ENCODE results near the gene TOR1AIP1. TPM values are rescaled to one million over a fixed set of nuclear protein-coding genes. Genes with fewer than 3 reads are reported as not detected.

Gene TOR1AIP1
- total and polyA plus RNA-seq, 3 experiments from 2014 or later = 51.0 to 79.9 (median 52.6) TPM

DNA sequence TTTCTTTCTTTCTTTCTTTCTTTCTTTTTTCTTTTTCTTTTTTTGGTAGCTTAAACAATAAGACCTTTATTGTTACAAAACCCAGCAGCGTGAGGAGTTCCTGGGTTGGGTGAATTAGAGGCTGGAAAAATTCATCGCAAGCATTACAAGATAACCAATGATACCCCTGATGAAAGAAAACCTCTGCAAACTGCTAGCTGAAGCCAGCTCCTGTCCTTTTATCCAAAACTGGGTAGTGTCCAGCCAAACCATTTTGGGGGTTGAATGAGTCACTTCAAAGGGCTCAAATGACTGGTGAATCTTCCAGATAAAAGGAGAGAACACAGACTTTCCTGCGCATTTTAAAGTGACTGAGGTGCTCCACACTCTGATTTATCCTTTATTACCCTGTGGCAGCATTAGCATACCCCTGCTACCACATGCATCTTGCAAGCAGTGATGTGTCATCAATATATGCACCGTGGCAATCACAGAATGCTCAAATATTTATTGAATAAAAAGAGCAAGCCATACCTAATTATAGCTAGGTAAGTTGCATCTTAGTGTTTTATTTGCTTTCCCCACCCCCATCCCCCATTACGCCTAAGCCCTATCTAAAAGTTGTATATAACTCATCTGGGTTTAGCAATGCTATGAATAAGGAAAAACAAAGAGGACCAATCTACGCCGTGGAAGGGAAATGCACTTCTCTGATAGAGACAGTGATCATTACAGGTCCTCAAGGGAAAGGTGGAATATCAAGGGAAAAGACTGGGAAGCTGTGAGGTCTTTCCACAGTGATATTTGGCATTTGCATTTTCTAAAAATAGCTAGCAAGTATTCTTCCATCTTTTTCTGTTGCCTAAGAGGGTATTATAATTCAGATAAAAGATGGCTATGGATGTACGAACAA is 40.1 kb downstream of the TOR1AIP1 start:
- Mint-ChIP-seq H3K27me3 (no peaks in the 10 kb centered on the region), H3K27ac (peak overlapping the region in 5 of 8 donors; percentile 15 to 77 (median 61)), H3K9me3 (no peaks in the 10 kb centered on the region), H3K4me3 (no peak overlapping the region), H3K4me1 (peaks cover 5 to 28% (median 19%) of the 10 kb centered on the region in 3 donors), H3K36me3 (peaks cover 0 to 41% (median 10%) of the 10 kb centered on the region in 3 donors)
- Histone ChIP-seq H3K9me3 (ENCODE audit: low read length) (no peaks in the 10 kb centered on the region), H3K4me1 (ENCODE audit: insufficient read depth, low read length) (no peaks in the 10 kb centered on the region), H3K27me3 (ENCODE audit: insufficient read depth, low read length, poor library complexity, severe bottlenecking) (no peaks in the 10 kb centered on the region), H3K27ac (ENCODE audit: low read depth, low read length) (no peak overlapping the region), H3K36me3 (ENCODE audit: insufficient read depth, low read length) (peaks cover 18% of the 10 kb centered on the region), H3K4me3 (ENCODE audit: low read length) (no peak overlapping the region)
- no peak for DNase-seq
- ChIA-PET POLR2A (interaction anchor here (0.7 kb wide), 1 partner anchor 44 kb away, joined by 3 read pairs; no protein-coding TSS in a partner anchor), CTCF (no interaction called here)

DNA sequence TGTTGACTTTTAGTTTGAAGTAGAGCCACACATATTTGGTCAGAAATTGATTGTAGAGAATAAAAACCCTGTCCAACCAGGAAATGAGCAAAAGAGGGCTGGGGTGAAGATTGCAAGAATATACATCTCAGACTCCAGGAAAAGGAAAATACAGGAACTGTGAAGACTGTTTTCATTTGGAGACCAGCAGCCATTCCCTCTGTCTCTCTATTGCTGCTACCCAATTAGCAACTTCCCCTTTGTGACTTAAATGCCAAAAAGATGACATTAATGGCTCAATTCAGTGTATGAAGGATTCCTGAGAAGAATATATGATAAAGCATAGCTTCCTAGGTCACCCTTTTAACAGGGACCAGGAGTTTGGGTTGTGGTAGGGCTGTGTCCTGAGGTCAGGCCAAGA is 40.9 kb downstream of the TOR1AIP1 start:
- no peaks in the 10 kb centered on the region for H3K4me1 ChIP-seq (ENCODE audit: insufficient read depth, low read length)
- peaks cover 10% of the 10 kb centered on the region for H3K36me3 ChIP-seq (ENCODE audit: insufficient read depth, low read length)
- ChIA-PET CTCF (no interaction called here), POLR2A (no interaction called here)
- Mint-ChIP-seq H3K27me3 (no peaks in the 10 kb centered on the region), H3K4me1 (peaks cover 2 to 20% (median 11%) of the 10 kb centered on the region in 3 donors), H3K9me3 (no peaks in the 10 kb centered on the region), H3K4me3 (no peak overlapping the region), H3K27ac (peak overlapping the region in 3 of 8 donors; percentile 21 to 49 (median 32)), H3K36me3 (peaks cover 0 to 33% (median 8%) of the 10 kb centered on the region in 3 donors)
- H3K27ac ChIP-seq (ENCODE audit: low read depth, low read length) = no peak overlapping the region
- no peak for DNase-seq
- H3K27me3 ChIP-seq (ENCODE audit: insufficient read depth, low read length, poor library complexity, severe bottlenecking) = no peaks in the 10 kb centered on the region
- H3K9me3 ChIP-seq (ENCODE audit: low read length) = no peaks in the 10 kb centered on the region
- H3K4me3 ChIP-seq (ENCODE audit: low read length) = no peak overlapping the region

DNA sequence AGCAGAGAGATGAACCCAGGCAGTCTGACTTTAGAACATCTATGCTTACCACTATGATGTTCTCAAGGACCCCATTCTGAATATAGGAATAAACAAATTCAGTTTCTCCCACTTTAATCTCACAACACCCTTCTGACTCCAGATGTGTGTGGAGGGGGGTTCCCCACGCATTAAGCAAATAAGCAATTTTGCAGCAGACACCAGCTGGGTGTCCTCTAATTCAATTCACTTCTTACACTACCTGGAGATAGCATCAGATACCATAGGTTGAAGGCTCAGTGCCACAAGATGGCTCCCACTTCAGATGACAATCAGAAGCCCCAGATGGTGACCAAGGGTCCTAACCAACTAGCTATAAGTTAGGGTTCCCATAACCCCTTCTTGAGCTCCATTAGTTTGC is 42.2 kb downstream of the TOR1AIP1 start:
- Mint-ChIP-seq H3K27ac (no peak overlapping the region), H3K9me3 (no peaks in the 10 kb centered on the region), H3K4me3 (no peak overlapping the region), H3K36me3 (peaks cover 0 to 21% (median 6%) of the 10 kb centered on the region in 3 donors), H3K4me1 (peaks cover 0 to 10% (median 3%) of the 10 kb centered on the region in 3 donors), H3K27me3 (no peaks in the 10 kb centered on the region)
- Histone ChIP-seq H3K27ac (ENCODE audit: low read depth, low read length) (no peak overlapping the region), H3K4me3 (ENCODE audit: low read length) (no peak overlapping the region), H3K9me3 (ENCODE audit: low read length) (no peaks in the 10 kb centered on the region), H3K27me3 (ENCODE audit: insufficient read depth, low read length, poor library complexity, severe bottlenecking) (no peaks in the 10 kb centered on the region), H3K4me1 (ENCODE audit: insufficient read depth, low read length) (no peaks in the 10 kb centered on the region), H3K36me3 (ENCODE audit: insufficient read depth, low read length) (no peaks in the 10 kb centered on the region)
- no peak for DNase-seq
- ChIA-PET POLR2A (no interaction called here), CTCF (no interaction called here)

GRCh38 chr1:179925302-179925701 is 43.2 kb downstream of the TOR1AIP1 start:
- peaks cover 0 to 12% (median 3%) of the 10 kb centered on the region in 3 donors for H3K36me3 Mint-ChIP-seq
- Histone ChIP-seq H3K9me3 (ENCODE audit: low read length) (no peaks in the 10 kb centered on the region), H3K4me3 (ENCODE audit: low read length) (no peak overlapping the region), H3K27me3 (ENCODE audit: insufficient read depth, low read length, poor library complexity, severe bottlenecking) (no peaks in the 10 kb centered on the region), H3K27ac (ENCODE audit: low read depth, low read length) (no peak overlapping the region), H3K36me3 (ENCODE audit: insufficient read depth, low read length) (no peaks in the 10 kb centered on the region), H3K4me1 (ENCODE audit: insufficient read depth, low read length) (no peaks in the 10 kb centered on the region)
- DNase-seq = no peak
- peaks cover 0 to 6% (median 0%) of the 10 kb centered on the region in 3 donors for H3K4me1 Mint-ChIP-seq
- H3K4me3 Mint-ChIP-seq = no peak overlapping the region
- CTCF ChIA-PET = no interaction called here
- POLR2A ChIA-PET = no interaction called here
- H3K27me3 Mint-ChIP-seq = no peaks in the 10 kb centered on the region
- no peak overlapping the region for H3K27ac Mint-ChIP-seq
- H3K9me3 Mint-ChIP-seq = no peaks in the 10 kb centered on the region

DNA sequence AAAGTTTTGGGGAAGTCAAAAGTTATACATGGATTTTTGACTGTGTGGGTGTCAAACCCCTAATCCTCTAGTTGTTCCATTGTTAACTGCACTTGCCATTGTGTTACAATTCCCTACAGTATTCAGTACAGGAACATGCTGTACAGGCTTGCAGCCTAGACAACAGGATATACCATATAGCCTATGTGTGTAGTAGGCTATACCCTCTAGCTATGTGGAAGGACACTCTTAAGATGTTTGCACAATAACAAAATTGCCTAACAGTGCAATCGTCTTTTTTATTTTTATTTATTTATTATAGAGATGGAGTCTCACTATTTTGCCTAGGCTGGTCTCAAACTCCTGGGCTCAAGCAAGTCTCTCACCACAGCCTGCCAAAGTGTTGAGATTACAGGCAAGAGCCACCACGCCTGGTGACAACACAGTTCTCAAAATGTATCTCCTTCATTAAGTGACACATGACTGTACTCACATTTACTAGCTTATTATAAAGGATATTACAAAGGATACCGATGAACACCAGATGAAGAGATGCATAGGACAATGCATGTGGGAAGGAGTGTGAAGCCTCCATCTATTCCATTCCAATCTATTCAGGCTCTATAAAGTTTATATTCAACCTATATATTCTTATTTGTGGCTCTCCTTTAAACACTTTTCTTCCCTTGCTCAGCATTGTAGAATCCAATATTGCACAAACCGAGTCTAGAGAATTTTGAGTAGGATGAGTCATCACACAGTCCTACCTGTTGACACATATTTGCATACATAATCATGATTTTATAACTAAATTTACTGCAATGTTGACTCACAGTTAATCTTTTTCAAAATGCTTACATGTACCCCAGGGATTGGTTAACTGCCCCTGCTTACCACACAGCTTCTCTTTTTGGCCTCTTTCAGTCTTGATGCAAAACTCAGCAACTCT is 44.1 kb downstream of the TOR1AIP1 start:
- no peak overlapping the region for H3K27ac ChIP-seq (ENCODE audit: low read depth, low read length)
- no peaks in the 10 kb centered on the region for H3K9me3 ChIP-seq (ENCODE audit: low read length)
- H3K36me3 ChIP-seq (ENCODE audit: insufficient read depth, low read length) = no peaks in the 10 kb centered on the region
- ChIA-PET CTCF (no interaction called here), POLR2A (no interaction called here)
- peaks cover 0 to 6% (median 0%) of the 10 kb centered on the region in 3 donors for H3K4me1 Mint-ChIP-seq
- H3K4me3 ChIP-seq (ENCODE audit: low read length) = no peak overlapping the region
- no peak overlapping the region for H3K4me3 Mint-ChIP-seq
- no peak for DNase-seq
- no peaks in the 10 kb centered on the region for H3K27me3 ChIP-seq (ENCODE audit: insufficient read depth, low read length, poor library complexity, severe bottlenecking)
- no peaks in the 10 kb centered on the region for H3K4me1 ChIP-seq (ENCODE audit: insufficient read depth, low read length)
- H3K9me3 Mint-ChIP-seq = no peaks in the 10 kb centered on the region
- H3K27me3 Mint-ChIP-seq = no peaks in the 10 kb centered on the region
- H3K27ac Mint-ChIP-seq = no peak overlapping the region
- peaks cover 0 to 6% (median 3%) of the 10 kb centered on the region in 3 donors for H3K36me3 Mint-ChIP-seq

GRCh38 chr1:179926850-179927205 is 44.7 kb downstream of the TOR1AIP1 start:
- ChIA-PET CTCF (no interaction called here), POLR2A (no interaction called here)
- no peak overlapping the region for H3K4me3 Mint-ChIP-seq

DNA sequence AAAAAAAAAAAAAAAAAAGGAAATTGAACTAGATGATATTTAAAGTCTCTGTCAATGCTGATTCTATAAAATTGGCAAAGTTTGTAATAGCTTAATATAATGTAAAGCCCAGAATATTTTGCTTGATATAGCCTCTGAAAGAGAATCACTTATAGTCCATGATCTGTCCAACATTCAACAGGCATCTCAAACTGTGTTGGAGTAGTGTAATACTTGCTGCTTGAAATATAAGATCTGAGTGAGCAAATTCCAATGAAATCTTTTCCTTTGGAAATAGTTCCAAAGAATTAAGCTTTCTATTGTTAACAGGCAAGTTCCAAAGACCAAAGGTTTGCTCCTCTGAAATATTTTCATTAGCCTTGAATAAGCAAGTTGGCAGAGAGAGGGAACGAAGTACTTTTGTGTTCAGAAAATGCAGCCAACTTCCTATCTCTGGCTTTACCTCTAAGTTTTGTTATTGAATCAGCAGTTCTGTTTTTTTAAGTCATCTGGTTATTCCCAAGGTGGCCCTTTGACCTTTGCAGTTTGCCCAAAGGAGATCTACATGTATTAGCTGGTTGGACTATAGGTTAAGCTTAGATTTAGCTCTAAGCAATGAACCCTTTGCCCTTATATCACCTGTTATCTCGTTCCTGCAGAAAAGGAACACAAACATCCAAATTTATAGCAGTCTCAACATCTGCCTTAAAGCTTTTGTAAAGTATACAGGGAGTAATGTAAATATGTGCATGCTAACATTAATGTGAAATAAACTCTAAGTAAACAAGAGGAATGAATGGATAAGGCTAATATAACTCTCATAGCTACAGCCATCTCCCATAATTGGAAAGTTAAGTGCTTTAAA is 48.1 kb downstream of the TOR1AIP1 start:
- DNase-seq = no peak
- no peaks in the 10 kb centered on the region for H3K36me3 Mint-ChIP-seq
- Histone ChIP-seq H3K27ac (ENCODE audit: low read depth, low read length) (no peak overlapping the region), H3K4me3 (ENCODE audit: low read length) (no peak overlapping the region), H3K36me3 (ENCODE audit: insufficient read depth, low read length) (no peaks in the 10 kb centered on the region), H3K4me1 (ENCODE audit: insufficient read depth, low read length) (no peaks in the 10 kb centered on the region), H3K27me3 (ENCODE audit: insufficient read depth, low read length, poor library complexity, severe bottlenecking) (no peaks in the 10 kb centered on the region), H3K9me3 (ENCODE audit: low read length) (no peaks in the 10 kb centered on the region)
- no peak overlapping the region for H3K27ac Mint-ChIP-seq
- H3K4me3 Mint-ChIP-seq = no peak overlapping the region
- ChIA-PET POLR2A (no interaction called here), CTCF (interaction anchor here (1.6 kb wide), 1 partner anchor 26 kb away, joined by 3 read pairs; no protein-coding TSS in a partner anchor)
- peaks cover 0 to 14% of the 10 kb centered on the region in 2 donors for H3K27me3 Mint-ChIP-seq
- no peaks in the 10 kb centered on the region for H3K4me1 Mint-ChIP-seq
- H3K9me3 Mint-ChIP-seq = no peaks in the 10 kb centered on the region

More at GRCh38 chr1:179926850-179927205, 44.7 kb downstream of the TOR1AIP1 start:
- Mint-ChIP-seq H3K9me3 (no peaks in the 10 kb centered on the region), H3K27me3 (peaks cover 0 to under 1% of the 10 kb centered on the region in 2 donors), H3K36me3 (peaks cover 0 to 1% (median under 1%) of the 10 kb centered on the region in 3 donors), H3K4me1 (peaks cover 0 to 6% (median 0%) of the 10 kb centered on the region in 3 donors), H3K27ac (no peak overlapping the region)
- Histone ChIP-seq H3K27me3 (ENCODE audit: insufficient read depth, low read length, poor library complexity, severe bottlenecking) (no peaks in the 10 kb centered on the region), H3K36me3 (ENCODE audit: insufficient read depth, low read length) (no peaks in the 10 kb centered on the region), H3K4me1 (ENCODE audit: insufficient read depth, low read length) (no peaks in the 10 kb centered on the region), H3K4me3 (ENCODE audit: low read length) (no peak overlapping the region), H3K9me3 (ENCODE audit: low read length) (no peaks in the 10 kb centered on the region), H3K27ac (ENCODE audit: low read depth, low read length) (no peak overlapping the region)
- DNase-seq = no peak
